UCSD-AML1 (cell line): ENCODE measurements around the gene FHIT.

Experiments used
- DNase-seq: peaks from one replicate; lab custom pipeline; 2025; ENCODE audit not compliant: unreplicated experiment; lab: John Stamatoyannopoulos, UW

FHIT gene

GRCh38 chr3:60085649-60086048, 1165.6 kb downstream of the FHIT start:
- DNase-seq: no peak

- no peak for DNase-seq
Observed at GRCh38 chr3:60081381-60082095, 1169.7 kb downstream of the FHIT start.

GRCh38 chr3:60080648-60081047, 1170.6 kb downstream of the FHIT start:
- DNase-seq: no peak

- no peak for DNase-seq
Observed at GRCh38 chr3:60079076-60079475, 1172.2 kb downstream of the FHIT start.

- no peak for DNase-seq
Observed at GRCh38 chr3:60076331-60076730, 1174.9 kb downstream of the FHIT start.

GRCh38 chr3:60073942-60074341, 1177.3 kb downstream of the FHIT start:
- no peak for DNase-seq

- DNase-seq: no peak
Observed at GRCh38 chr3:60073228-60073627, 1178.0 kb downstream of the FHIT start.

GRCh38 chr3:60070366-60070765, 1180.9 kb downstream of the FHIT start:
- DNase-seq: no peak

- no peak for DNase-seq
Observed at GRCh38 chr3:60065227-60065868, 1185.9 kb downstream of the FHIT start.

GRCh38 chr3:60064210-60065178, 1186.8 kb downstream of the FHIT start:
- no peak for DNase-seq

- no peak for DNase-seq
Observed at GRCh38 chr3:60056404-60056803, 1194.8 kb downstream of the FHIT start.

- no peak for DNase-seq
Observed at GRCh38 chr3:60055765-60056164, 1195.5 kb downstream of the FHIT start.

- no peak for DNase-seq
Observed at GRCh38 chr3:60053526-60054265, 1197.6 kb downstream of the FHIT start.

GRCh38 chr3:60048447-60048848, 1202.8 kb downstream of the FHIT start:
- no peak for DNase-seq

GRCh38 chr3:60047426-60048200, 1203.6 kb downstream of the FHIT start:
- DNase-seq: no peak

- no peak for DNase-seq
Observed at GRCh38 chr3:60046210-60046609, 1205.0 kb downstream of the FHIT start.

- no peak for DNase-seq
Observed at GRCh38 chr3:60045686-60046085, 1205.6 kb downstream of the FHIT start.

- DNase-seq: no peak
Observed at GRCh38 chr3:60036803-60037202, 1214.4 kb downstream of the FHIT start.

GRCh38 chr3:60033901-60034453, 1217.3 kb downstream of the FHIT start:
- DNase-seq: no peak

GRCh38 chr3:60030982-60031381, 1220.3 kb downstream of the FHIT start:
- no peak for DNase-seq
